Neuronal stem cell (in vitro differentiated cells): Measurements from ENCODE around the gene SRC.

Experiments
- DNase-seq: peaks from one replicate; pipeline ENCODE4 v3.0.0-alpha.2; 2013; ENCODE audit warnings: low spot score
- H2AFZ ChIP-seq: one replicate; pipeline ENCODE4 v1.6.1; 2013; ENCODE audit warnings: mild to moderate bottlenecking, low read length, inconsistent platforms
- H2AK5ac ChIP-seq: 2 replicates; pipeline ENCODE4 v1.6.1; 2013; ENCODE audit warnings: low read depth, mild to moderate bottlenecking, inconsistent platforms, low read length, moderate library complexity, mixed read lengths
- H2BK120ac ChIP-seq: 2 replicates; pipeline ENCODE4 v1.6.1; 2013; ENCODE audit warnings: low read depth, mild to moderate bottlenecking, inconsistent platforms, low read length, moderate library complexity, mixed read lengths
- H2BK12ac ChIP-seq: one replicate; pipeline ENCODE4 v1.6.1; 2013; ENCODE audit warnings: low read length, inconsistent platforms
- H2BK15ac ChIP-seq: 2 replicates; pipeline ENCODE4 v1.6.1; 2013; ENCODE audit warnings: mild to moderate bottlenecking, low read length, inconsistent platforms, mixed read lengths
- H2BK5ac ChIP-seq: one replicate; pipeline ENCODE4 v1.6.1; 2013; ENCODE audit warnings: inconsistent platforms, mild to moderate bottlenecking, low read length, moderate library complexity
- H3K14ac ChIP-seq: one replicate; pipeline ENCODE4 v1.6.1; 2013; ENCODE audit warnings: low read length, inconsistent platforms
- H3K18ac ChIP-seq: 2 replicates; pipeline ENCODE4 v1.6.1; 2013; ENCODE audit warnings: low read length, inconsistent platforms
- H3K23ac ChIP-seq: 2 replicates; pipeline ENCODE4 v1.6.1; 2013; ENCODE audit warnings: low read depth, mild to moderate bottlenecking, mixed read lengths, low read length, inconsistent platforms; ENCODE audit not compliant: poor library complexity
- H3K27ac ChIP-seq: replicated peaks from 3 replicates; pipeline ENCODE4 v1.5.1; 2013; ENCODE audit warnings: low read length, inconsistent platforms
- H3K27me3 ChIP-seq, 3 experiments: 2 replicates each; pipeline ENCODE4 v1.6.1; 2013; ENCODE audit warnings: low read length in 3 of 3, mild to moderate bottlenecking in 2 of 3, inconsistent platforms in 1 of 3, low read depth in 1 of 3, mixed read lengths in 1 of 3, moderate library complexity in 1 of 3; ENCODE audit not compliant: control insufficient read depth in 3 of 3, insufficient read depth in 3 of 3
- H3K36me3 ChIP-seq, 2 donors: replicated peaks in 1 of 2; 2 replicates each; pipeline ENCODE4 v1.6.1; 2013; ENCODE audit warnings: low read length in 2 of 2; ENCODE audit not compliant: control insufficient read depth in 2 of 2, insufficient read depth in 2 of 2
- H3K4ac ChIP-seq: 2 replicates; pipeline ENCODE4 v1.6.1; 2013; ENCODE audit warnings: inconsistent platforms, mild to moderate bottlenecking, low read length, moderate library complexity
- H3K4me1 ChIP-seq, 2 donors: 1 replicate in 1 of 2; 2 replicates in 1 of 2; pipeline ENCODE4 v1.6.1; 2013; ENCODE audit warnings: low read length in 2 of 2, low read depth in 1 of 2; ENCODE audit not compliant: control insufficient read depth in 2 of 2, insufficient read depth in 1 of 2
- H3K4me2 ChIP-seq: one replicate; pipeline ENCODE4 v1.6.1; 2013; ENCODE audit warnings: mild to moderate bottlenecking, low read length, inconsistent platforms; ENCODE audit not compliant: insufficient read depth, poor library complexity, severe bottlenecking
- H3K4me3 ChIP-seq, 2 donors: 2 replicates each; pipeline ENCODE4 v1.5.1; 2013; ENCODE audit warnings: low read length in 2 of 2, mild to moderate bottlenecking in 2 of 2, inconsistent platforms in 1 of 2, moderate library complexity in 1 of 2
- H3K79me1 ChIP-seq: one replicate; pipeline ENCODE4 v1.6.1; 2013; ENCODE audit warnings: low read depth, mild to moderate bottlenecking, inconsistent platforms, low read length, moderate library complexity
- H3K9ac ChIP-seq: one replicate; pipeline ENCODE4 v1.6.1; 2013; ENCODE audit warnings: mild to moderate bottlenecking, low read depth, low read length, inconsistent platforms; ENCODE audit not compliant: poor library complexity
- H3K9me3 ChIP-seq, 2 donors: replicated peaks in 1 of 2; 2 replicates each; pipeline versions ENCODE3 to v1.6.1; 2013; ENCODE audit warnings: low read length in 2 of 2, mild to moderate bottlenecking in 2 of 2, inconsistent platforms in 1 of 2, low read depth in 1 of 2, mixed read lengths in 1 of 2, moderate library complexity in 1 of 2; ENCODE audit not compliant: control insufficient read depth in 2 of 2, insufficient read depth in 1 of 2
- H4K8ac ChIP-seq: one replicate; pipeline ENCODE4 v1.6.1; 2013; ENCODE audit warnings: low read depth, mild to moderate bottlenecking, inconsistent platforms, low read length, moderate library complexity
- H4K91ac ChIP-seq: one replicate; pipeline ENCODE4 v1.6.1; 2013; ENCODE audit warnings: low read length, low read depth, mild to moderate bottlenecking, inconsistent platforms; ENCODE audit not compliant: poor library complexity
- WGBS, 2 donors: extraction: QIAGEN DNeasy Blood & Tissue Kit; methylation state at CpG; one replicate each; pipeline ENCODE4 v1.1.7; 2013; ENCODE audit warnings: missing lambda C conversion rate in 2 of 2, mixed read lengths in 1 of 2; ENCODE audit not compliant: insufficient read length in 2 of 2, insufficient replicate concordance in 1 of 2; ENCODE audit errors: extremely low coverage in 2 of 2; 5-methylcytosine and 5-hydroxymethylcytosine counted together

Gene SRC

DNA sequence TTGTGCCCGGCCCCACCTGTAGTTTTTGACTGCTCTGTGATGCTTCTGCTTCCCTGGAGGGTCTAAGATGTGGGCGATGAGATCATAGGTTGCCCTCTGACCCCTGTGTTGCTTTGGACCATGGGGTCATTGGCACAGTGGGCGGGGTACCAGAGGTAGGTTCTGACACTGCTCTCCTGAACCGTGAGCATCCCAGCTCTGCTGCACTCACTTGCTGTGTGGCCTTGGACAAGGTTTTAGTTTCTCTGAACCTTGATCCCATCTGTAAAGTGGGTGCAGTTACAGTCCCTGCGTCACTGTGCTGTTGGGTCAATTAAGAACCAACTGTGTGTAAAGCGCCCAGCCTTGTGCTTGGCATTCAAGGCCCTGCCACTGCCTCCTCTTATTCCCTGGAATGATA is 30.9 kb downstream of the SRC start:
- peaks cover 3 to 43% of the 10 kb centered on the region in 2 donors for H3K36me3 ChIP-seq
- no peak overlapping the region for H3K4me3 ChIP-seq
- no peaks in the 10 kb centered on the region for H3K4me1 ChIP-seq
- H3K9ac ChIP-seq: peak overlapping the region; percentile 13
- H2AK5ac ChIP-seq: no peak overlapping the region
- H3K27me3 ChIP-seq: no peaks in the 10 kb centered on the region
- H3K18ac ChIP-seq: no peak overlapping the region
- H3K9me3 ChIP-seq: no peaks in the 10 kb centered on the region
- H2AFZ ChIP-seq: no peak overlapping the region
- H3K14ac ChIP-seq: no peak overlapping the region
- H3K4ac ChIP-seq: no peak overlapping the region
- peaks cover 5% of the 10 kb centered on the region for H3K79me1 ChIP-seq
- no peak overlapping the region for H2BK15ac ChIP-seq
- WGBS, 2 donors: no CpG with 5 or more reads among the region's 6 CpGs
- no peak overlapping the region for H3K23ac ChIP-seq
- peak overlapping the region; percentile 75 for H2BK12ac ChIP-seq
- H2BK120ac ChIP-seq: no peak overlapping the region
- no peak overlapping the region for H3K27ac ChIP-seq
- no peak overlapping the region for H4K91ac ChIP-seq
- no peak overlapping the region for H2BK5ac ChIP-seq
- no peak overlapping the region for H3K4me2 ChIP-seq
- H4K8ac ChIP-seq: no peak overlapping the region
- DNase-seq: no peak

DNA sequence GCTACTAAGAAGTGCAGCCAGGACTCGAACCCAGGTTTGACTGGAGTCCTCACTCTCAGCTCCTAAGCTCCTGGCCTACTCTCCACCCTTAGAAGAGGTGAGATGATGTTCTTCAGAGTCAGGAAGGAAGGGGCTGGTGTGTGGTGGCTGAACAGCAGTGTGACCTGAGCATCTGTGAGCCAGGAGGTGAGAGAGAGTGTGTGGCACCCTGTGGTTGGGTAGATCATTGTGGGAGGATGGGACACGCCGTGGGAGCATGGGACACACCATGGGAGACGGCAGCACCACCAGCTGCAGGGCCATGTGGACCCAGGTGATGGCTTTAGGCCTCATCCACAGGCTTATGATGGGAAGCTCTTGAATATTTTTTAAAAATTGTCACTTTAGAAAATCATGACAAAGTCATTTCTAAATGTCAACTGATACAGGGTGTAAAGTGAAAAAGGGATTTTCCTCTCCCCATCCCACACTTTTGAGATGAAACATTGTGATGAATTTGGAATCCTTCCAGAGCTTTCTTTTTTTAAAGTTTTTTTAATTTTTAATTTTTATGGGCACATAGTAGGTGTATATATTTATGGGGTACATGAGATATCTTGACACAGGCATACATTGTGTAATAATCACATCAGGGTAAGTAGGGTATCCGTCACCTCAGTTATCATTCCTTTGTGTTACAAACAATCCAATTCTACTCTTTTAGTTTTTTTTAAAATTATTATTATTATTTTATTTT is 31.6 kb downstream of the SRC start:
- H3K4ac ChIP-seq: no peak overlapping the region
- no CpG with 5 or more reads among the region's 5 CpGs for WGBS, 2 donors
- no peaks in the 10 kb centered on the region for H3K4me1 ChIP-seq
- peak overlapping the region; percentile 74 for H3K9ac ChIP-seq
- H2BK15ac ChIP-seq: no peak overlapping the region
- DNase-seq: no peak
- H3K79me1 ChIP-seq: peaks cover 6% of the 10 kb centered on the region
- no peak overlapping the region for H2BK12ac ChIP-seq
- H3K9me3 ChIP-seq: no peaks in the 10 kb centered on the region
- peak overlapping the region; percentile 60 for H3K18ac ChIP-seq
- no peak overlapping the region for H3K14ac ChIP-seq
- peak overlapping the region; percentile 75 for H3K23ac ChIP-seq
- no peak overlapping the region for H4K8ac ChIP-seq
- no peak overlapping the region for H3K4me3 ChIP-seq
- peaks cover 3 to 48% of the 10 kb centered on the region in 2 donors for H3K36me3 ChIP-seq
- no peak overlapping the region for H2AK5ac ChIP-seq
- no peaks in the 10 kb centered on the region for H3K27me3 ChIP-seq
- H3K27ac ChIP-seq: no peak overlapping the region
- H3K4me2 ChIP-seq: no peak overlapping the region
- no peak overlapping the region for H4K91ac ChIP-seq
- no peak overlapping the region for H2BK120ac ChIP-seq
- H2AFZ ChIP-seq: no peak overlapping the region
- H2BK5ac ChIP-seq: no peak overlapping the region

DNA sequence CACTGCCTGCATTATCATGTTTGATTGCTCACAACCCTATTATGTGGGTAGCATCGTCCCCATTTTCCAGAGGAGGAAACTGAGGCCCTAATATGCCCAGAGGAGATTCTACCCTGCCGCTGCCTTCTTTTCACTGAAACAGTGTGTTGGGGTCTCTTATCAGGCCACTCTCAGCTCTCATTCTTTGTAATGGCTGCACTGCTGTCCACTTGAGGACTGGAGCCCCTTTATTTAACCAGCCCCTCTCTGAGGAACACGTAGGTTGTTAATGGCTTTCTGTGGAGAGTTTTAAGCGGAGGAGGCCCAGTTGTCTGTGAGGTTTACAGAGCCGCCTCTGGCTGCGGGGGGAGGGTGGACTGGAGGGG is 32.5 kb downstream of the SRC start:
- H2BK12ac ChIP-seq: no peak overlapping the region
- no peak overlapping the region for H3K4ac ChIP-seq
- H3K4me3 ChIP-seq: no peak overlapping the region
- no peak overlapping the region for H3K4me2 ChIP-seq
- H3K9me3 ChIP-seq: no peaks in the 10 kb centered on the region
- H3K27ac ChIP-seq: no peak overlapping the region
- peaks cover 6% of the 10 kb centered on the region for H3K79me1 ChIP-seq
- H3K18ac ChIP-seq: peak overlapping the region; percentile 59
- peak overlapping the region; percentile 88 for H2BK120ac ChIP-seq
- H3K14ac ChIP-seq: no peak overlapping the region
- H2AK5ac ChIP-seq: no peak overlapping the region
- no peak overlapping the region for H2AFZ ChIP-seq
- H3K36me3 ChIP-seq: peaks cover 3 to 50% of the 10 kb centered on the region in 2 donors
- H4K91ac ChIP-seq: no peak overlapping the region
- no peak overlapping the region for H3K9ac ChIP-seq
- no peaks in the 10 kb centered on the region for H3K27me3 ChIP-seq
- H3K4me1 ChIP-seq: no peaks in the 10 kb centered on the region
- no CpG with 5 or more reads among the region's 6 CpGs for WGBS, 2 donors
- no peak overlapping the region for H4K8ac ChIP-seq
- H2BK5ac ChIP-seq: no peak overlapping the region
- DNase-seq: no peak
- no peak overlapping the region for H2BK15ac ChIP-seq
- no peak overlapping the region for H3K23ac ChIP-seq

DNA sequence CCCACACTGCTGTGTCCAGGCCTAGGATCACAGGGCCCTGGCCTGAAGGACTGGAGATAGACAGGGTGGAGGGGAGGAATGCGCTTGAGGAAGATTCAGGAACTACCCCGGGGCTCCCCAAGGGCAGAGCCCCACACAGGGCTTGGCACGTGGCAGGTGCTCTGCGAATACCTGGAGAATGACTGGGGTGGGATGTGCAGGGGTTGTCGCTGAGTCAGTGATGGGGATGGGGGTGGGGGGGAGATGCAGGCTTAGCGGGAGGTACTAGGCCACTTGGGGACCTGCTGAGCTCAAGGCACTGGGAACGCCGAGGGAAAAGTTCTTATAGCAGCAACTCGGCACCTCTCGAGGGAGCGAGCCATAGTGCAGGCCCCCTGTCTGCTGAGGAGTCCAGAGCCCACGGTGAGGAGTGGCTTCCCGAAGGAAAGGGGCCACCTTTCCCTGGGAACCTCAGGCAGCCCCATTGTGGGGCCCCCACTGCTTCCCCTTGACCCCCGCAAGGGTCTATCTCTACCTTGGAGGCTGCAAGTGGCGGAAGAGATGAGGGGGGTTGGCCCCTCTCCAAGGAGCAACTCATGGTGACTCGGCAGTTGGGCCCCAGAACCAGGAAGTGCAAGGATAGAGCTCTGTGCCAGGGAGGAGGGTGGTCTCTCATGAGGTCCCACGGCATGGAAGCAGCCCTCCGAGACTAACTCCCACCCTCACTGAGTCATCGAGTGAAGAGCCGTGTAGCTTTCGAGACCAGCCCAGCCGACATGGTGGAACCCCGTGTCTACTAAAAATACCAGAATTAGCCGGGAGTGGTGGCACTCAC is 33.1 kb downstream of the SRC start:
- H2BK5ac ChIP-seq: no peak overlapping the region
- peak overlapping the region; percentile 15 for H3K9ac ChIP-seq
- H4K8ac ChIP-seq: no peak overlapping the region
- no peak overlapping the region for H3K4me3 ChIP-seq
- H2BK15ac ChIP-seq: no peak overlapping the region
- H3K4me2 ChIP-seq: no peak overlapping the region
- no peak overlapping the region for H4K91ac ChIP-seq
- peak overlapping the region; percentile 65 for H3K18ac ChIP-seq
- peaks cover 3 to 52% of the 10 kb centered on the region in 2 donors for H3K36me3 ChIP-seq
- no CpG with 5 or more reads among the region's 24 CpGs for WGBS, 2 donors
- H3K14ac ChIP-seq: no peak overlapping the region
- H3K79me1 ChIP-seq: peaks cover 8% of the 10 kb centered on the region
- H2BK12ac ChIP-seq: no peak overlapping the region
- no peak overlapping the region for H3K23ac ChIP-seq
- H2AK5ac ChIP-seq: no peak overlapping the region
- H3K4me1 ChIP-seq: no peaks in the 10 kb centered on the region
- H2BK120ac ChIP-seq: peak overlapping the region; percentile 88
- no peak for DNase-seq
- no peaks in the 10 kb centered on the region for H3K27me3 ChIP-seq
- no peaks in the 10 kb centered on the region for H3K9me3 ChIP-seq
- no peak overlapping the region for H3K27ac ChIP-seq
- no peak overlapping the region for H3K4ac ChIP-seq
- H2AFZ ChIP-seq: no peak overlapping the region
